Osteoblast (primary cell): ENCODE data around the gene FOXM1. TPM values are rescaled to one million over a fixed set of nuclear protein-coding genes. Genes with fewer than 3 reads are reported as not detected.

Experiments
- DNase-seq: peaks from one replicate; pipeline ENCODE4 v3.0.0; 2011; ENCODE audit warnings: low spot score, mixed read lengths; ENCODE audit not compliant: insufficient read length; ENCODE audit errors: missing footprints
- H2AFZ ChIP-seq: 2 replicates; pipeline ENCODE4 v1.6.0; 2011; ENCODE audit warnings: mild to moderate bottlenecking, low read length
- H3K27ac ChIP-seq: 2 replicates; pipeline ENCODE4 v1.5.1; 2011; ENCODE audit warnings: mild to moderate bottlenecking, low read depth, low read length, moderate library complexity
- H3K27me3 ChIP-seq: 2 replicates; pipeline ENCODE4 v1.6.0; 2012; ENCODE audit warnings: mild to moderate bottlenecking, control low read depth, inconsistent platforms, low read length, moderate library complexity; ENCODE audit not compliant: insufficient read depth
- H3K36me3 ChIP-seq: 2 replicates; pipeline ENCODE4 v1.5.1; 2011; ENCODE audit warnings: mild to moderate bottlenecking, low read length, control low read depth, moderate library complexity; ENCODE audit not compliant: insufficient read depth
- H3K4me1 ChIP-seq: 2 replicates; pipeline ENCODE4 v1.5.1; 2011; ENCODE audit warnings: mild to moderate bottlenecking, low read length, control low read depth, moderate library complexity; ENCODE audit not compliant: insufficient read depth
- H3K4me2 ChIP-seq: 2 replicates; pipeline ENCODE4 v1.6.0; 2011; ENCODE audit warnings: mild to moderate bottlenecking, low read length; ENCODE audit not compliant: insufficient read depth
- H3K4me3 ChIP-seq: fragments of 200-600 bp; sonication (generic); 3 replicates; pipeline ENCODE4 v1.5.1; 2012; ENCODE audit warnings: mild to moderate bottlenecking, low read length, inconsistent platforms; ENCODE audit not compliant: insufficient read depth
- H3K79me2 ChIP-seq: 2 replicates; pipeline ENCODE4 v1.6.0; 2012; ENCODE audit warnings: mild to moderate bottlenecking, low read length, control low read depth, inconsistent platforms; ENCODE audit not compliant: insufficient read depth
- H3K9me3 ChIP-seq: 2 replicates; pipeline ENCODE4 v1.5.1; 2011; ENCODE audit warnings: low read depth, low read length, control low read depth
- H4K20me1 ChIP-seq: 2 replicates; pipeline ENCODE4 v1.6.0; 2012; ENCODE audit warnings: mild to moderate bottlenecking, low read length, control low read depth; ENCODE audit not compliant: insufficient read depth
- CTCF ChIP-seq: IDR thresholded peaks from 2 replicates; pipeline ENCODE4 v1.5.1; 2011; ENCODE audit warnings: mild to moderate bottlenecking, low read depth, low read length, moderate library complexity; ENCODE audit errors: extremely low read depth
- total RNA-seq: library from RNA; depleted of rRNA; stranded (reverse); fragments of >200 nt; gene quantifications from 2 replicates; pipeline ENCODE4 v1.2.3, GENCODE V29; 2012

Gene FOXM1
- total RNA-seq, 1 donor = 3.3 TPM

- H3K4me1 ChIP-seq = peaks cover 16% of the 10 kb centered on the region
- TF ChIP-seq CTCF = no peak
- no peaks in the 10 kb centered on the region for H3K9me3 ChIP-seq
- DNase-seq = peak; percentile 57
- H3K4me3 ChIP-seq = no peak overlapping the region
- peak overlapping the region; percentile 14 for H2AFZ ChIP-seq
- no peaks in the 10 kb centered on the region for H3K27me3 ChIP-seq
- no peaks in the 10 kb centered on the region for H3K79me2 ChIP-seq
- no peaks in the 10 kb centered on the region for H4K20me1 ChIP-seq
- no peak overlapping the region for H3K4me2 ChIP-seq
- H3K27ac ChIP-seq = no peak overlapping the region
- no peaks in the 10 kb centered on the region for H3K36me3 ChIP-seq
Observed at GRCh38 chr12:2841056-2841650, 35.8 kb downstream of the FOXM1 start.

GRCh38 chr12:2836574-2836973, 40.4 kb downstream of the FOXM1 start:
- Histone ChIP-seq H3K36me3 (no peaks in the 10 kb centered on the region), H3K4me3 (no peak overlapping the region), H2AFZ (no peak overlapping the region), H3K9me3 (no peaks in the 10 kb centered on the region), H3K27me3 (peaks cover 6% of the 10 kb centered on the region), H4K20me1 (no peaks in the 10 kb centered on the region), H3K79me2 (no peaks in the 10 kb centered on the region), H3K4me2 (no peak overlapping the region), H3K27ac (no peak overlapping the region), H3K4me1 (peaks cover 12% of the 10 kb centered on the region)
- DNase-seq = no peak
- TF ChIP-seq CTCF = no peak

- no peaks in the 10 kb centered on the region for H3K36me3 ChIP-seq
- no peaks in the 10 kb centered on the region for H3K9me3 ChIP-seq
- no peak overlapping the region for H3K27ac ChIP-seq
- no peaks in the 10 kb centered on the region for H3K79me2 ChIP-seq
- H3K27me3 ChIP-seq = peaks cover 6% of the 10 kb centered on the region
- H3K4me2 ChIP-seq = no peak overlapping the region
- TF ChIP-seq CTCF = no peak
- H3K4me1 ChIP-seq = peaks cover 12% of the 10 kb centered on the region
- H4K20me1 ChIP-seq = no peaks in the 10 kb centered on the region
- no peak overlapping the region for H2AFZ ChIP-seq
- no peak overlapping the region for H3K4me3 ChIP-seq
- no peak for DNase-seq
Observed at GRCh38 chr12:2835691-2836403, 41.1 kb downstream of the FOXM1 start.
